ENCODE results near the gene CDK5R1. TPM values are rescaled to one million over a fixed set of nuclear protein-coding genes. Genes with fewer than 3 reads are reported as not detected.

CDK5R1 gene
- total RNA-seq, 1 experiment from 2014 or later = 3.0 TPM

Small RNAs within 50 kb of the gene (small RNA-seq; reads per million reads assigned to genes)
- not detected for gene RF00019

Other genes with a start within 250 kb of the CDK5R1 start
- not detected in 2 replicates for gene RHBDL3, start 221.2 kb upstream of the CDK5R1 start, total RNA-seq (2014; rRNA removed; shearing (Covaris generic))
- 46.6 and 49.9 TPM in 2 replicates for gene C17orf75, start 144.8 kb upstream of the CDK5R1 start, total RNA-seq (2014; rRNA removed; shearing (Covaris generic))
- gene ZNF207, start 136.8 kb upstream of the CDK5R1 start, total RNA-seq (2014; rRNA removed; shearing (Covaris generic)) = 146 and 188 TPM in 2 replicates
- gene PSMD11, start 42.5 kb upstream of the CDK5R1 start, total RNA-seq (2014; rRNA removed; shearing (Covaris generic)) = 110 and 122 TPM in 2 replicates

Measured in HT-29 (cell line).